A673 (cell line): ENCODE measurements around the gene MTCH2. TPM values are rescaled to one million over a fixed set of nuclear protein-coding genes. Genes with fewer than 3 reads are reported as not detected.

Experiments used
- BruUV-seq: library from RNA; stranded (reverse); fragments of 400-500 nt; replicated peaks from 2 replicates; lab custom pipeline; 2021; lab: Mats Ljungman, UMichigan
- CTCF ChIA-PET: fragments of 300-600 bp; sonication (Branson Sonifier 250); formaldehyde crosslinking; loops from one replicate; lab custom pipeline; 2022; ENCODE audit warnings: antibody characterized with exemption; lab: Charles Lee
- POLR2A ChIA-PET: fragments of 300-600 bp; sonication (Branson Sonifier 250); formaldehyde crosslinking; loops from one replicate; lab custom pipeline; 2022; ENCODE audit warnings: antibody characterized with exemption; ENCODE audit not compliant: low non-redundant PET; lab: Charles Lee
- DNase-seq: peaks from one replicate; pipeline ENCODE4 v3.0.0-alpha.2; 2015; ENCODE audit warnings: low spot score
- H3K27ac ChIP-seq: fragments of 200-600 bp; sonication (generic); 2 replicates; pipeline ENCODE4 v1.5.1; 2016; ENCODE audit warnings: mixed run types, low read depth, mild to moderate bottlenecking, mixed read lengths, antibody characterized with exemption, low read length; ENCODE audit not compliant: poor library complexity, severe bottlenecking
- H3K27me3 ChIP-seq: fragments of 200-600 bp; sonication (generic); replicated peaks from 2 replicates; pipeline ENCODE4 v1.6.1; 2017; ENCODE audit warnings: mixed run types, low read depth, mild to moderate bottlenecking, mixed read lengths, antibody characterized with exemption, low read length; ENCODE audit not compliant: insufficient read depth, poor library complexity
- H3K36me3 ChIP-seq: fragments of 200-600 bp; sonication (generic); 2 replicates; pipeline ENCODE4 v1.6.1; 2016; ENCODE audit warnings: mixed run types, mild to moderate bottlenecking, mixed read lengths, antibody characterized with exemption, low read length; ENCODE audit not compliant: insufficient read depth, poor library complexity, severe bottlenecking
- H3K4me1 ChIP-seq: fragments of 200-600 bp; sonication (generic); 2 replicates; pipeline ENCODE4 v1.6.1; 2017; ENCODE audit warnings: mixed run types, mild to moderate bottlenecking, mixed read lengths, antibody characterized with exemption, low read length; ENCODE audit not compliant: insufficient read depth, poor library complexity, severe bottlenecking
- H3K4me3 ChIP-seq: fragments of 200-600 bp; sonication (generic); 2 replicates; pipeline ENCODE4 v1.5.1; 2016; ENCODE audit warnings: low read depth, mixed run types, mild to moderate bottlenecking, mixed read lengths, low read length; ENCODE audit not compliant: poor library complexity, severe bottlenecking
- H3K9me3 ChIP-seq: fragments of 200-600 bp; sonication (generic); 2 replicates; pipeline ENCODE4 v1.6.1; 2016; ENCODE audit warnings: mixed run types, low read depth, mild to moderate bottlenecking, mixed read lengths, antibody characterized with exemption, low read length; ENCODE audit not compliant: poor library complexity, severe bottlenecking
- EZH2 ChIP-seq: fragments of 200-600 bp; sonication (generic); IDR thresholded peaks from 2 replicates; pipeline ENCODE4 v1.6.1; 2017; ENCODE audit warnings: borderline replicate concordance, low read depth, mild to moderate bottlenecking, mixed read lengths, antibody characterized with exemption, low read length; ENCODE audit not compliant: poor library complexity, severe bottlenecking
- intact Hi-C: fragments of 100-400 bp; cut with micrococcal nuclease; formaldehyde crosslinking; loops from one replicate; pipeline ENCODE4 v1.10.0; 2022; ENCODE audit not compliant: unreplicated experiment
- total RNA-seq: library from RNA; stranded (reverse); gene quantifications from 2 replicates; pipeline ENCODE4 v1.2.3, GENCODE V29; 2021
- TF ChIP-seq, protein P1 (sequence below): fragments of 300-800, 200-600 bp; sonication (generic); conservative IDR thresholded peaks from 2 replicates; pipeline ENCODE4 v1.5.1; 2017; ENCODE audit warnings: low read depth, mild to moderate bottlenecking, antibody characterized with exemption, low read length, moderate library complexity, mixed read lengths

The MTCH2 gene
- total RNA-seq, 1 experiment from 2014 or later, result 382 TPM

DNA sequence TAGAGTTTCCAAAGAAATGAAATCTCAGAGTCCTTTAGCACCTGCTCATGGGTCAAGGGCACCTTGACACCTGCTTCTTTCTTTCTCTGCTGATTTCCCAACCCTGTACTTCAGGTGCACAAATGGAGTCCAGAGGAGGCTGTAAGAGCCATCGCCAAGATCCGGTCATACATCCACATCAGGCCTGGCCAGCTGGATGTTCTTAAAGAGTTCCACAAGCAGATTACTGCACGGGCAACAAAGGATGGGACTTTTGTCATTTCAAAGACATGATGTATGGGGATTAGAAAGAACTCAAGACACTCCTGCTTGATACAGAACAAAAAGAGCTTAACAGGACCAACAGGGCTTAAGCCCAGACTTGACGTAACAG, 71.0 kb downstream of the MTCH2 start:
- DNase-seq, result no peak
- no peaks in the 10 kb centered on the region for H3K4me1 ChIP-seq
- ChIA-PET POLR2A (no interaction called here), CTCF (no interaction called here)
- peaks cover 50% of the 10 kb centered on the region for H3K36me3 ChIP-seq
- intact Hi-C loops, result no loop called here
- no peaks in the 10 kb centered on the region for H3K9me3 ChIP-seq
- H3K4me3 ChIP-seq, result no peak overlapping the region
- TF ChIP-seq EZH2, result no peak
- TF ChIP-seq, protein P1, sequence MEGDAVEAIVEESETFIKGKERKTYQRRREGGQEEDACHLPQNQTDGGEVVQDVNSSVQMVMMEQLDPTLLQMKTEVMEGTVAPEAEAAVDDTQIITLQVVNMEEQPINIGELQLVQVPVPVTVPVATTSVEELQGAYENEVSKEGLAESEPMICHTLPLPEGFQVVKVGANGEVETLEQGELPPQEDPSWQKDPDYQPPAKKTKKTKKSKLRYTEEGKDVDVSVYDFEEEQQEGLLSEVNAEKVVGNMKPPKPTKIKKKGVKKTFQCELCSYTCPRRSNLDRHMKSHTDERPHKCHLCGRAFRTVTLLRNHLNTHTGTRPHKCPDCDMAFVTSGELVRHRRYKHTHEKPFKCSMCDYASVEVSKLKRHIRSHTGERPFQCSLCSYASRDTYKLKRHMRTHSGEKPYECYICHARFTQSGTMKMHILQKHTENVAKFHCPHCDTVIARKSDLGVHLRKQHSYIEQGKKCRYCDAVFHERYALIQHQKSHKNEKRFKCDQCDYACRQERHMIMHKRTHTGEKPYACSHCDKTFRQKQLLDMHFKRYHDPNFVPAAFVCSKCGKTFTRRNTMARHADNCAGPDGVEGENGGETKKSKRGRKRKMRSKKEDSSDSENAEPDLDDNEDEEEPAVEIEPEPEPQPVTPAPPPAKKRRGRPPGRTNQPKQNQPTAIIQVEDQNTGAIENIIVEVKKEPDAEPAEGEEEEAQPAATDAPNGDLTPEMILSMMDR, result no peak
- BruUV-seq, result no TSS peak
- no peak overlapping the region for H3K27ac ChIP-seq
- H3K27me3 ChIP-seq, result no peaks in the 10 kb centered on the region

DNA sequence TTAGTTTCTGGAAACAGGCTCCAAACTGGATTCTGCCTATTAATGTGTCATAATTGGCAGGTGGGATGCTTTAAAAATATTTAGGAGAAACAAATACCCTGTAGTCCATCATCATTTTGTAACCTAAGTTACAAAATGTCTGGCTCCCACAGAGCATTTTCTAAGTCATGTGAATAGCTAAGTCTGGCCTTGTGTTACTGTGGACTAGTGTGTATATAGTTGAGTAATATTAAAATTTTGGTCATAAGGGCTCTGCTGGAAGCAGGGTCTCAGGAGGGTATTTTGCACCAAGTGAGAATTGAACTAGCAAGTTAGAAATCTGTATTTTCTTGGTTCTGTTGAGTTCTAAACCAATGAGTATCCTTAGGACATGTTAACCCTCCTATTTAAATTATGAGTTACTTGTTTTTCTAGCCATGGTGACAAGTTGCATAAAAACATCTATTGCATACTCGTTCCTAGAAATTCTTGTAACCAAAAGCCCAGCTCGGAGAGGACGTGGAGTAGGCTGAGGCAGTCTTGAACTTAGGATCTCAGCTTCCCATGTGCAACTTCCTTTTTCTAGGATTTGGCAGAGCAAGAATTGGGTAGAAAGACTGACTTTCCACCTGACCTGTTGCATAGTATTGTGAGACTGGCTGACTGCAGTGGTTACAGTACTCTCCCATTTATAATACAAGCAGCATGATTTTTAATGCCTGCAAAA, 71.6 kb downstream of the MTCH2 start:
- intact Hi-C loops, result no loop called here
- no peak for DNase-seq
- Histone ChIP-seq H3K27ac (no peak overlapping the region), H3K4me1 (no peaks in the 10 kb centered on the region), H3K36me3 (peaks cover 46% of the 10 kb centered on the region), H3K4me3 (no peak overlapping the region), H3K27me3 (no peaks in the 10 kb centered on the region), H3K9me3 (no peaks in the 10 kb centered on the region)
- no peak for TF ChIP-seq EZH2
- TF ChIP-seq, protein P1, result no peak
- no TSS peak for BruUV-seq
- CTCF ChIA-PET, result no interaction called here
- POLR2A ChIA-PET, result no interaction called here

DNA sequence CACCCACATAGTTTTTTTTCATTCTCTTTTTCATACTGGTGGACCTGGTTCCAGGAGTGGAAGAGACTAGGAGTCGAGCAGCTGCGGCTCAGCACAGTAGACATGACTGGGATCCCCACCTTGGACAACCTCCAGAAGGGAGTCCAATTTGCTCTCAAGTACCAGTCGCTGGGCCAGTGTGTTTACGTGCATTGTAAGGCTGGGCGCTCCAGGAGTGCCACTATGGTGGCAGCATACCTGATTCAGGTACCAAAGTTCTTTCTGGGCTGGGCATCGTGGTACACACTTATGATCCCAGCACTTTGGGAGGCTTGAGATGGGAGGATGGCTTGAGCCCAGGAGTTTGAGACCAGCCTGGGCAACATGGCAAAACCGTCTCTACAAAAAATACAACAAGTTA, 72.7 kb downstream of the MTCH2 start:
- ChIA-PET CTCF (no interaction called here), POLR2A (no interaction called here)
- no peaks in the 10 kb centered on the region for H3K27me3 ChIP-seq
- TF ChIP-seq, protein P1, result no peak
- no peak for TF ChIP-seq EZH2
- H3K27ac ChIP-seq, result no peak overlapping the region
- H3K4me3 ChIP-seq, result no peak overlapping the region
- no peak for DNase-seq
- H3K36me3 ChIP-seq, result peaks cover 38% of the 10 kb centered on the region
- BruUV-seq, result no TSS peak
- no peaks in the 10 kb centered on the region for H3K9me3 ChIP-seq
- H3K4me1 ChIP-seq, result peaks cover 6% of the 10 kb centered on the region
- intact Hi-C loops, result loop anchor here (10.0 kb wide), 1 partner anchor 285 kb away; no protein-coding TSS in a partner anchor

Other genes starting within 250 kb of the MTCH2 start
- gene SLC39A13, start 234.0 kb downstream of the MTCH2 start, total RNA-seq, result 53.3 and 64.2 TPM in 2 replicates
- gene PSMC3, start 216.1 kb downstream of the MTCH2 start, total RNA-seq, result 665 and 701 TPM in 2 replicates
- 1.0 TPM in 2 replicates for gene RAPSN, start 193.4 kb downstream of the MTCH2 start, total RNA-seq
- gene CELF1, start 89.4 kb downstream of the MTCH2 start, total RNA-seq, result 246 and 257 TPM in 2 replicates
- 68.1 and 74.3 TPM in 2 replicates for gene PTPMT1, start 77.0 kb downstream of the MTCH2 start, total RNA-seq
- gene KBTBD4, start 63.6 kb downstream of the MTCH2 start, total RNA-seq, result 42.8 and 44.0 TPM in 2 replicates
- 412 and 444 TPM in 2 replicates for gene NDUFS3, start 63.5 kb downstream of the MTCH2 start, total RNA-seq
- 0.28 and 0.62 TPM in 2 replicates for gene FAM180B, start 55.9 kb downstream of the MTCH2 start, total RNA-seq
- 0.31 and 0.41 TPM in 2 replicates for gene C1QTNF4, start 48.1 kb downstream of the MTCH2 start, total RNA-seq
- 6.5 and 8.2 TPM in 2 replicates for gene AGBL2, start 72.8 kb upstream of the MTCH2 start, total RNA-seq
- 297 and 309 TPM in 2 replicates for gene FNBP4, start 124.8 kb upstream of the MTCH2 start, total RNA-seq
- gene NUP160, start 205.8 kb upstream of the MTCH2 start, total RNA-seq, result 162 and 172 TPM in 2 replicates